HuH-7.5 (cell line): Measurements from ENCODE around the gene ZNF81.
"Not testable (repeated sequence)": the region's sequence is repeated elsewhere in the genome, so short reads cannot be mapped to it uniquely, and the experiment has no call there.

Experiments
- DNase-seq: peaks from one replicate; pipeline ENCODE4 v3.0.0; 2011; ENCODE audit warnings: low spot score

The ZNF81 gene

DNA sequence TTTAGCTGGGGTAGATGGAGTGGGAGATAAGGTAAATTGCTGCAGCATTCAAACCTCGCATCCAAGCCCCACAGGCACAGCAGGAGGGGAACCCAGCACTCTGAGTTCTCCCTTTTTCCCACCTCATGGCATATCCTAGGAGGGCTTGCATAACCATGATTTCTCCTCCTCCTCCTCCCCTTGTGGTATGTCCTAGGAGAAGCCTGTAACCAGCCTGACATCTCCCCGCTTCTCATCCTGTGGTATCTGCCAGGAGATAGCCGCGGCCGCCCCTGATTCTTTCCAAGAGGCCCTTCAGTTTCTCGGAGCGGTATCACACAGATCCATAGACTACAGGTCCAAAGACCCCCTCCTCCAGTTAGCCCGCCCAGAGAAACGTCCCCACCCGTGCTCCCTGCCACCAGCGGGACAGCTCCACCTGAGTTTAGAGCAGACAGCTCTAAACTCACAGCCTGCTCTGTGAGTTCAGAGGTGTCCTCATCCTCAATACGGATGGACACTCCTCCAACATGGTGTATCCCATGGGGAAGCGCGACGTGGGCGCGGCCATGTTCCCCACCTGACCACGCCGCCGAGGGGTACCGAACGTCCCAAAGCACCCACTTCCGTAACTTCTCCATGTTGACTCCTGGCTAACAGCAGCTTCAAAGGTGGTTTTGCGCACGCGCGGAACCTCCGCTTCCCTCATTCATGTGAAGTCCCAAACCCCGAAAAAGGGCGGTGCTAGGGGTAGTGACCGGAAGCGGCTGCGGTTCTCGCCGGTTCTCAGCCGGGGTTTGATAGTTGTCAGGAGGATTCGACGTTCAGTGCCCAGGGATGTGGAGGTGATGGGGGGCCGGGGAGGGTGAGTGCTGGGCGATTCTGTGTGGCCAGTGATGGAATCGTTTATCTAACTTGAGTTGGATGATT is at the start of gene ZNF81:
Gene ZNF81, plus strand, starts transcription at position 739 of the 909 bp plus-strand sequence. CDS start 9,366 bp downstream, outside the sequence.
- peak; percentile 46 for DNase-seq

DNA sequence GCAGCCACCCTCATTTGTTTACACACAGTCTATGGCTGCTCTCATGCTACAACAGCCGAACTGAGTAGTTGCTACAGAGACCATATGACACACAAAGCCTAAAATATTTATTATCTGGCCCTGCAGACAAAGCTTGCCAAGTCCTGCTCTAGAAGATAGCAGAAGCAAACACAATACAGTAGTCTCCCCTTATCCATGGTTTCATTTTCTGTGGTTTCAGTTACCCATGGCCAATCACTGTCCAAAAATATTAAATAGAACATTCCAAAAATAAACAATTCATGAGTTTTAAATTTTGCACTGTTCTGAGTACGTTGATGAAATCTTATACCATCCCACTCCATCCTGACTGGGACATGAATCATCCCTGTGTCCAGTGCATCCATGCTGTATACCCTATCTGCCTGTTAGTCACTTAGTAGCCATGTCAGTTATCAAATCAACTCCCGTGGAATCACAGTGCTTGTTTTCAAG is 40.2 kb upstream of the ZNF81 start:
- no peak for DNase-seq

DNA sequence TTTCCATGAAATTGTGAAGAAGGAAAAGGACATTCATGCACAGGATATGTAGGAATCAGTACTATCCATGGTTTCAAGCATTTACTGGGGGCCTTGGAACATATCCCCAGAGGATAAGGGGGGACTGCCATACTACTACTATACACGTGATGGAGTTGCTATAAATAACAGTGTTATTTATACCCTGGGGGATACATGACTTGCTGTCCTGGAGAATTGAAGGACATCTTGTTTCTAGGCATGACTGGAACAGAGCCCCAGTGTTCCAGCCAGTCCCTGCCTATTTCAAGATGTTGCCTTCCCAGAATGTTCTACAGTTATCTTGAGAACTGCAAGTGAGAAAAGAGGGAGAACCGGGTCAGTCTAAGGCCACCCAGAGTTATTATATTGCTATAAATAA is 39.6 kb upstream of the ZNF81 start:
- no peak for DNase-seq

DNA sequence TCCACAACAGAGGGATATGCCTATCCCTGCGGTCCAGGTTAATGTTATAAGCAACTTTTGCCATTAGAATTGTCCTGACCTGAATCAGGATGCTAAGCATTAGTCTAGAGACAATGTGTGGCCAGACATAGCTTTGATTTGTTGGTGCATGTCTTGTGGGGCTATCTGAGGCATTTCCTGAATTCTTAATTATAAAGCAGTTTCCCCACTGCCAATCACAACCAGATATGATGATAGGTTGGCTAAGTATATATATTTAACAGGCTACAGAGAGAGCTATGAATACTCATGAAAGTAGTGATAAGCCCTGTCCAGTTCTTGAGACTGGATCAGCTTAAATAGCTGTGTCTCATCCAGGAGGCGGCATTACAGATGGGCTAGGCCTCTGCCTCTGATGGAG is 37.8 kb upstream of the ZNF81 start:
- DNase-seq, result no peak

DNA sequence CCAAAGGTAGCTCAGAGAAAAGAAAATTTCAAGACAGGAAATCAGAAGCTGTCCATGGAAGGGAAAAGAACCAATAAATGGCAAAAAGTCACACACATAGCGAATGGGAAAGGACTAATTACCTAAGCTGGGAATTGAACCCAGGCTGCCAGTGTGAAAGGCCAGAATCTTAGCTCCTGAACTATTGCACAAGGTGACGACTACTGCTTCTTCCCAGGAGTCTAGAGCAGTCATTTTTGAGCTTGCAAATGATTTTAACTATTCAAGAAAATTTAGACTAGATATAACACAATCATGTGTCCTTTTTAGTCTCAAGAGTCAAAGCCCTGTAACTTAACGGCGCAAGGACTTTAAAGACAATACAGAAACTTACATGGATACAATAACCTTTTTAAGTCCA is 34.1 kb upstream of the ZNF81 start:
- no peak for DNase-seq

DNA sequence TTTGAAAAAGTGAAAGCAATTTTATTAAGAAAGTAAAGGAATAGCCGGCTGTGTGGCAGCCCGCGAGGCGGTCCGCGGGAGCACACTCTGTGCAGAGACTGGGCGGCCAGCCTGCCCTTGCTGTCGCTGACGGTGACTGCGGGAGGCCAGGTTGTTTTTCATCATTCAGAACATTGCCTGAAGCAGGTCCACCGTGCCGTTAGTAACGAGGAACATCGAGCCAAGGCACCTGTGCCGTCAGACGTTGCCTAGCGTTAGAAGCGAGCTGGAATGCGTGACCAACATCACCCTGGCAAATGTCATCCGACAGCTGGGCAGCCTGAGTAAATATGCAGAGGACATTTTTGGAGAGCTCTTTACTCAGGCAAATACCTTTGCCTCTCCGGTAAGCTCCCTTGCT is 33.6 kb upstream of the ZNF81 start:
- not testable (repeated sequence) for DNase-seq

DNA sequence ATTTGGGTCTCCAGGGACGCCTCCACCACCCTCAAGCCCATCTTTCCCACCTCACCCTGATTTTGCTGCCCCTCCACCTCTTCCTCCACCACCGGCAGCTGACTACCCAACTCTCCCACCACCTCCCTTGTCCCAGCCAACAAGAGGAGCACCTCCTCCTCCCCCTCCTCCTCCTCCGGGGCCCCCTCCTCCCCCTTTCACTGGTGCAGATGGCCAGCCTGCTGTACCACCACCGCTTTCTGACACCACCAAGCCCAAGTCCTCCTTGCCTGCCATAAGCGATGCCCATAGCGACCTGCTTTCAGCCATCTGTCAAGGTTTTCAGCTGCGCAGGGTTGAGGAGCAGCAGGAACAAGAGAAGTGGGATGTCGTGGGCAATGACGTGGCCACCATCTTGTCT is 32.4 kb upstream of the ZNF81 start:
- no peak for DNase-seq

DNA sequence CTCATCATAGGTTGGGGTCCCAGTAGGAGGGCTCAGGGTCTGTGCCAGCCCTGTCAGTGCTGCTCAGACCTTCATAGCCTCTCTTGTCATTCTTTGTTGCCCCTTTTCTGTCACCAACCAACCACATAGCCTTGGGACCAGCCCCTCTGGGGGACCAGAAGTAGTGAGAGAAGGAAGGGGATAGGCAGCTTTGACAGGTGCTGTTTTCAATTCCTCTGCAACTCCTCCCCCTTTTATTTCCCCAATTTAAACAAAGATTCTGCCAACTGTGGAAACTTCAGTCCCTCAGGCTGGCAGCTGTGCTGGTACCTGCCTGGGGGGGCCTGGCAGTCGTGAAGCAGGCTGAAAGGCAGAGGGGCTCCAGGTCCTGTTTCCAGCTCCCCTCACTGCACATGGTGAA is 30.9 kb upstream of the ZNF81 start:
- DNase-seq, result not testable (repeated sequence)

DNA sequence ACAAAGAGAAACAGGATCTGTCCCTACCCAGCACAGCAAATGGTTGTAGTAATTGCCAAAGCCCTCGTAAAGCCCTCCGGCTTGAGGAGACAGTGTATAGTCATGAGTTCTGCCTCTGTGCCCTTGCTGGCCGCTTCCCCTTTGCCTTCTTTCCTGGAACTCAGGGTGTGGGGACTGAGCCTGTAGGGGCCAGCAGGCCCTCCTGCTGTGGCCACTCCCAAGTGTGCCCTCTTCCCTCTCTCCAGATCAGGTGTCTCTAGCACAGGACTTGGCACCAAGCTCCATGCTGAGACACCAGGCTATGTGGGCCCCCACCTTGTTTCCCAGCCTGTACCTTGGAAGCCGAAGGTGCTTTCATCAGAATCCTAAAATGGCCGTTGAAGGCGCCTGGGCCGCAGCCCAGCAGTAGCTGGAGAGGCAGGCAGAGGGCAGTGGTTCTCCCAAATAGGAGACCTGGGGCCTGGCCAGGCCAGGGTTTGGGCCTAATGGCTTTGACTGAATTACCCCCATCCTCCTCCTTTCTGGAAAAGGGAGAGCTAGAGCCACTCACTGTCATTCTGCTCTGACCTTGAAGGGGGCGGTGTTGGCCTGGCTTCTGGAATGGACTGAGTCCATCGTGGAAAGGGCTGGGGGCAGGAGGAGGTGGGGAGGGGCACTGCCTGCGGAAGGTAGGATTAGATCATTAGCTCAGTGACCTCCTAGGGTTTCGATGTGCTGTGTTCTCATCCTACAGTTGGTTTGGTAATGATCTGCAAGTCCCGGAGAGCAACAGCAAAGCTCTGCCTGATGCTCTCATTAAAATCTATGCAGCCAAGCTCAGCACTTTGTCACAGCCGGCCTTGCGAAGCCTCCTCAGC is 30.1 kb upstream of the ZNF81 start:
- DNase-seq, result not testable (repeated sequence)

DNA sequence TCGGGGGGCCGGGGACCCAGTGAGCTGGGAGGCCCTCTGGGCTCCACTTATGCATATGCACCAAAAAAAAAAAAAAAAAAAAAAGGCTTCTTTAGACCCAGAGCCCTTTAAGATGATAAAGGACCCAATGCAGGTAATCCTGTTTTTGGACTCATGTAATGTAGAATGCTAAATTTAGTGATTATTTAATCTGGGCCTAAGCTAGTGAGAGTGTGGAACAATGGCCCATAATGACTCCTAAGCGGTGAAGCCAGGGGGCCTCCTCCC is 29.5 kb upstream of the ZNF81 start:
- DNase-seq, result not testable (repeated sequence)

DNA sequence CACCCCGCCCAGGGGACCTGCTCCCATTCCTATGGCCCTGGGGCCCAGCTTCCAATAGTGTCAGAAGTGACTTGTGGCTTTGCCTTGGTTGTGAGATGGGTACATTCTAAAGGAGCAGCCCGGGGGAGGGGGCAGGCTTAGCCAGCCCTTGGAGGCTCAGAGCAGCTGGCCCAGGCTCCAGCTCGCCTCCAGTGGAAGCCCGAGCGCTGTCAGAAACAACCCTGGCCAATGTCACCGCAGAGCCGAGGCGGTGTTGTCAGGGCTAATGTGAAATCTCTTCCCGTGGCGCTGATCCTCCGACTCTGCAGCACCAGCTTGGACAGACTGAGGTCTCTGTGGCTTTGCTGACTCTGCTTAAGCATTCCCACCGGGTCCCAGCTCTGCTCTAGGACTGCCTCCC is 29.2 kb upstream of the ZNF81 start:
- no peak for DNase-seq

DNA sequence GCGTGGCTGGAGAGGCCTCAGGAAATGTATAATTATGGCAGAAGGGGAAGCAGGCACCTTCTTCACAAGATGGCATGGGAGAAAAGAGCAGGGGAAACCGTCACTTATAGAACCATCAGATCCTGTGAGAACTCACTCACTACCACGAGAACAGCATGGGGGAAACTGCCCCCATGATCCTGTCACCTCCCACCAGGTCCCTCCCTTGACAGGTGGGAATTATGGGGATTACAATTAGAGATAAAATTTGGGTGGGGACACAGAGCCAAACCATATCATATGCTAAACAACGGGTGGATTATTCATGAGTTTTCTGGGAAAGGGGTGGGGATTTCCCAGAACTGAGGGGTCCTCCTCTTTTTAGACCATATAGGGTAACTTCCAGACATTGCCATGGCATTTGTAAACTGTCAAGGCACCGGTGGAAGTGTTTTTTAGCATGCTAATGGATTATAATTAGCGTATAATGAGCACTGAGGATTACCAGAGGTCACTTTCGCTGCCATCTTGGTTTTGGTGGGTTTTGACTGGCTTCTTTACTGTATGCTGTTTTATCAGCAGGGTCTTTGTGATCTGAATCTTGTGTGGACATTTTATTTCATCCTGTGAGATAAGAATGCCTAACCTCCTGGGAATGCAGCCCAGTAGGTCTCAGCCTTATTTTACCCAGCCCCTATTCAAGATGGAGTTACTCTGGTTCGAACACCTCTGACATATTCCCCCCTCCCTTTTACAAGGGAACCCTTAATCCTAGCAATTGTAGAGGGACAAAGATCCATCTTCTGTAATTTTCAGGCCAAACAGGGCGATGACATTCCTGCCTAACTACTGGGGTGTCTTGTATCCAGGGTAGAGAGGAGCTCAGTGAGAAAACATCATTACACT is 27.6 kb upstream of the ZNF81 start:
- no peak for DNase-seq

DNA sequence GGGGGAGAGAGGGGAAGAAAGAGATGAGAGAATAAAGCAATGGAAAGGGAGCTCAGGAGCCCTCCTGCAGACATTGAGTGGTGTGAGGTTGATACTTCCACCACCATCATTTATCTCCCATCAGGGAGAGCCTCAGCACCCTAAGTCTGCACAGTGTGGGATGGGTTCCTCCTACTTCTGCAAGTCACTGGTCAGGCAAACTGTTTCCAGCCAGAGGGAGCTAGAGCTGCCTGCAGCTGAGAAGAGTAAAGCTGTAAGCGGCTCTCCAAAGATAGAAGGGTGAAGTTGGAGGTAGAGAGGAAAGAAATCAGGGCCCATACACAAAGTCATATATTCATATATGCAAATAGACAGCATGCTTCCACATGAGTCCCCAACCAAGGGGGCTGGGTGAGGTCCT is 21.9 kb upstream of the ZNF81 start:
- DNase-seq, result no peak

DNA sequence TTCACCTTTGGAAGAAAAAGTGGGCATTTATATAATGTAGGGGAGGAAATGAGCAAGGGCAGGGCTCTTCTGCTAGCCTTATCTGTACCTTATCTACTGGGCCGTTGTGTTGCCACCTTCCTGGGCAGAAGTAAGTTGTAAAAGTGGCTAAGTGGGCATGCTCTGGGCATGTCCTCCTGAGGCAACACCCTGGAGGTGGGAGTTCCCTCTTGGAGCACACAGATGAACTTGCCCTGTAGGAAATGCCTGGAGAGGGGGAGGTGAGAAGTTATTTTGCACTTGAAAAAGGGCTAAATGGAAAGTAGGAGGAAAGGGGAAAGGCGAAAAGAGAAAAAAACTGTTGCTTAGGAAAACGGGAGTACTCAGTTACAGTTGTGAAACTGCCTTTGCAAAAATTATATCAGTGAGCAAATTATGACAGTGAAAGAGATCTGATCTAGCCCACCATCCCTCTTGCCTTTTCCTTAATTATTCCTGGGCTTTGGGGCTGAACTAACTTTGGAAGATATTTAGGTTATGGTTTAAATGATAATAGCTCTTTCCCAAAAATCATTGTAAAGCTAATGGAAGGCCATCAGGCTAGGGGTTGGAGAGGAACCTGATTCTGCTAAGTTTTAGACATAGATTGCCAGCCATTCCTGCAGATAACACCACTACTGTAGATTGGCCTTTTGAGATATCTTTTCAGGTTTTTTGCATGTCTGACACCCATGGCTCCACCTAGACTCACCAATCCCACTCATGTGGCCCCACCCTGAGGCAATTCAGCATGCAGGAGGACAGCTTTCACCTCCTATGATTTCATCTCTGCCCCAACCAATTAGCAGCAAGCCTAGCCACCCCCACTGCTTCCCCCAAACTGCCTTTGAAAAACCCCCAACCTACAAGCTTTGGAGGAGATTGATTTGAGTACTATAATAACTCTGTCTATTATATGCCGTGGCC is 20.5 kb upstream of the ZNF81 start:
- no peak for DNase-seq

DNA sequence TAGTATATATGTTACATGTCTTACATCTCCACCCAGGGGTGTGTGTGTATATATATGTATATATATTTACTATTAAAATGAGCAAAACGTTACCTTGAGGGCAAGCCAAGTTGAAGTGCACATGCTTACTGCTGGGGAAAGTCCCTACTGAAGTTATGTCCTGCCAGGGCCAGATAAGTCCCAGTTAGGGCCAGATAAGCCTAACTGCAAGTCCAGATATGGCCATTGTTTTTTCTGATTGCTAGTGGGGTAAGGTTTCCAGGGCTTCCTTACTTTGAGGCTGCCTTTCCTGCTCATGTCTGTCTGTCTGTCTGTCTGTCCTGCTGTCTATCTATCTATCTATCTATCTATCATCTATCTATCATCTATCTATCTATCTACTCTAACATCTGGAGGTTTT is 19.3 kb upstream of the ZNF81 start:
- DNase-seq, result no peak

DNA sequence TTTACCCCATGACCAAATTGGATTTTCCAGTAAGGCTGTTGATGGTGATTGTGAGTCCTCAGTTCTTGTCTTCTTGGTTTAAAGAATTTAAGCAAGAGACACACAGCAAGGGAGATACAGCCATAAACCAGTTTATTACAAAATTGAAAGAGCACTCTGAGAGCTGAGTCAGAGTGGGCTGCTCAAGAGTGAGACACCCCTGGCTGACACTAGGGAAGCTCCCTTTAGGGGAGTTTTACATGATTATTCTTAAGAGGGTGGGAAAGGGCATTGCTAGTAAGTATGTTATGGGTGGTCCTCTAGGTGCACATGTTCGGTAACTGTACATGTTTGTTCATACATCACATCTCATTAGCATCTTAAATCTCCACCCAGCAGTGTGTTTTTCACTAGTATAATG is 18.8 kb upstream of the ZNF81 start:
- DNase-seq, result no peak

DNA sequence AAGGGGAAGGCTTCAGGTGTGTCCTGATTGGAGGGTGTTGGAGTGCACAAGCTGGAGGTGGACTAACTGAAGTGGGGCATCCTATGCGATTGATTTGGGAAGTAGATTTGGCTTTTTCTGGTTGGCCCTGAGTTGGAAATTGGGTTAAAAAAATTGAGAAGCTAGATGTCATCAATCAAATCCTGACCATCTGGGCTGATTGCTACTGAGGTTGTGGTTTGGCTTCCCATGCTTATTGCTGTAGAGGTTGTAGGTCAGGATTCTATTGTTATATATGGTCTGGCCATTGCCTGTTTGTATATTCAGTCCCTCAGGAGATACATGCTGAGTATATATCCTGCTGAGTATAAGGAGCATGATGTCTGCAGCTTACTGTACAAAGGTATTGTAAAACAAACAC is 7.7 kb upstream of the ZNF81 start:
- DNase-seq, result no peak

DNA sequence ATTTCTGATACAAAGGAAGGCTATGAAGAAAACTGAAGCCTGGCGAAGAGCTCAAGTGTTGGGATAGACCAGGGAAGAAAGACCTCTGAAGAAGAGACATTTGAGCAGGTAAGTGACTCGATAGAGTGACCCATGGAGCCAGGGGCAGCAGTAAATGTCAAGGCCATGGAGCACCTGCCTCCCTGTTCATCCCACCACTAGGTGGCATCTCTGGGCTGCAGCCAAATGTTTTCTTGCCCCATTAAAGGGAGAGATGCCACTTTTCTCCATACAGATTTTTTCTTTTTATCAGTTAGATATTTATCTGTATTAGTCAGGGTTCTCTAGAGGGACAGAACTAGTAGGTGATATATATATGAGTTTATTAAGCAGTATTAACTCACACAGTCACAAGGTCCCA is 4.9 kb upstream of the ZNF81 start:
- DNase-seq, result peak; percentile 11

DNA sequence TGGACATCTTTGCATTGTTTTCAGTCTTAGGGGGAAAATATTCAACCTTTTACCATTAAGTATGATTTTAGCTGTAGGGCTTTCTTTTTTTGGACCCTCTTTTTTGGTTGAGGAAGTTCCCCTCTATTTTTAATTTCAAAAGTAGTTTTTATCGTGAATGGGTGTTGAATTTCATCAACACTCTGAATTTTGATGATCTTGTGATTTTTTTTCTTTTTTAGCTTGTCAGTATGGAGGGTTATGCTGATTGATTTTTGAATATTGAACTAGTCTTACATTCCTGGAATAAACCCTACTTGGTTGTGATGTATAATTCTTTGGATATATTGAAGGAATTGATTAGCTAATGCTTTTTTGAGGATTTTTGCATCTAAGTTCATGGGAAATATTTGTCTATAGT is 1.7 kb downstream of the ZNF81 start:
- DNase-seq, result no peak

DNA sequence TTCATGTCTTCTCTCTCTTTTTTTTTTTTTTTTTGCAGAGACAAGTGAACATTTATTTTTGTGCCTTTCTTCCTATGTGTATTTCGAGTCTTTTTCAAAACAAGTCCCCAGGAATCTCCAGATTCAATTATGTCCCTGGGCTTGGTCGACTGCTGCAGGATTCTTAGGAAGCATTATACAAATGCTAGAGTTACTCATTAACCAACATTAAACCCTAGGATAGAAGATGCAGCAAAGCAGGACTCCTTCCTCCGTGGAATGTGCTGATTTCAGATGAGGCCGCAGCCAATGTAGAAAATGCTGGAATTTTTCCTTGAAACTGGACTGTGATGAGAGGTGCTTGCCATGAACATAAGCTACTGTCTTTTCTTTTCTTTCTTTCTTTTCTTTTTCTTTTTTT is 3.4 kb downstream of the ZNF81 start:
- DNase-seq, result no peak

DNA sequence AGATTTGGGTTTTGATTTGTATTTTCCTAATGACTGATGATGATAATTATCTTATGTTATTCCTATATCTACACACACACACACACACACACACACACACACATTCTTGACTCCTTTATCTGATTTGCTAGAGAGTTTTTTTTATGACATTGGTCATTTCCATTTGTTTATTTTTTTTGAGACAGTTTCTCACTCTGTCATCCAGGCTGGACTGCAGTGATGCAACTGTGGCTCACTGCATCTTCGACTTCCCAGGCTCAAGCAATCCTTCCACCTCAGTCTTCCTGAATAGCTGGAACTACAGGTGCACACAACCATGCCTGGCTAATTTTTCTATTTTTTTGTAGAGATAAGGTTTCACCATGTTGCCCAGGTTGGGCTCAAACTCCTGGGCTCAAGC is 6.7 kb downstream of the ZNF81 start:
- no peak for DNase-seq
